ENCODE measurements around the gene GPR26.
"Not testable (repeated sequence)": the region's sequence is repeated elsewhere in the genome, so short reads cannot be mapped to it uniquely, and the experiment has no call there.

Gene GPR26

DNA sequence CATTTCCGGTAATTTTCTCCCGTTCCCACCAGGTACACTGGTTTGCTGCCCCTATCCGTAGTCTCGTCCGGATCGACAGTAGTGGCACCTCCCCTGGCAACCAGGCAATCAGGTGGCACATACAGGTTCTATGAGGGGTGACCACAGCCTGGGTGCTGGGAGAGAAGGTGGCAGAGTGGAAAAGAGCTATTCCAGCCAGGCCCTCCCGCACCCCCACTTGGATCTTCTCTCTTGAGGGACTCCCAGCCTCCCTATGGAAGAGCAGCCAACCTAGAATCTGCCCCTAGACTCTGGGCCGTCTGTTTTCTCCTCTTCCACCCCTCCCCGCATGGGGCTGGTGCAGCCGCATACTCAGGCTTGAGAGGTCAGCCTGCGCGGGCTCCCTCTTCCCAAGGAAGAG is 58.6 kb downstream of the GPR26 start:
- TF ChIP-seq, protein P1, sequence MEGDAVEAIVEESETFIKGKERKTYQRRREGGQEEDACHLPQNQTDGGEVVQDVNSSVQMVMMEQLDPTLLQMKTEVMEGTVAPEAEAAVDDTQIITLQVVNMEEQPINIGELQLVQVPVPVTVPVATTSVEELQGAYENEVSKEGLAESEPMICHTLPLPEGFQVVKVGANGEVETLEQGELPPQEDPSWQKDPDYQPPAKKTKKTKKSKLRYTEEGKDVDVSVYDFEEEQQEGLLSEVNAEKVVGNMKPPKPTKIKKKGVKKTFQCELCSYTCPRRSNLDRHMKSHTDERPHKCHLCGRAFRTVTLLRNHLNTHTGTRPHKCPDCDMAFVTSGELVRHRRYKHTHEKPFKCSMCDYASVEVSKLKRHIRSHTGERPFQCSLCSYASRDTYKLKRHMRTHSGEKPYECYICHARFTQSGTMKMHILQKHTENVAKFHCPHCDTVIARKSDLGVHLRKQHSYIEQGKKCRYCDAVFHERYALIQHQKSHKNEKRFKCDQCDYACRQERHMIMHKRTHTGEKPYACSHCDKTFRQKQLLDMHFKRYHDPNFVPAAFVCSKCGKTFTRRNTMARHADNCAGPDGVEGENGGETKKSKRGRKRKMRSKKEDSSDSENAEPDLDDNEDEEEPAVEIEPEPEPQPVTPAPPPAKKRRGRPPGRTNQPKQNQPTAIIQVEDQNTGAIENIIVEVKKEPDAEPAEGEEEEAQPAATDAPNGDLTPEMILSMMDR (IDR thresholded peaks at IDR 0.05; ENCODE audit: control insufficient read depth, insufficient read depth, low read depth, low read length, missing control alignments): no peak
- no peak for DNase-seq (ENCODE audit: low read depth)

DNA sequence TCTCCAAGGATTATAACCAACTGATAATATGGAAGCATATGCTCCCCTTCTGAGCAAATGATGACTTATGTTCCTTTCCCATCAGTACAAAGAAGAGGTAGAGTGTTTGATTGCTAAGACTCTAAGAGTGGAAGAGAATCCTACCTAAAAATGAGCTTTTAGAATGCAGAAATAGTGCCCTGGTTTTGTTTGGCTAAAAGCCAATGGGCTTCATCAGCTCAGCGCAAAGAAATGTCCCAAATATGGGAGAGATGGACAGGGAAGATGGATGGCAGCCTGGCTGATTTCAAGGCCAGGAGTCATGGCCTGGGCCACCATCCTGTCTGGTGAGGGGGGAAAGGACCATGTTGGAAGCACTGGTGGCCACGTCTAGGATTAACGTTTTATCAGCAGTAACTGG is 60.2 kb downstream of the GPR26 start:
- DNase-seq (ENCODE audit: low read depth): no peak
- no peak overlapping the region for H3K4me3 ChIP-seq (ENCODE audit: control insufficient read depth, low read depth, low read length)
- TF ChIP-seq, protein P1 (IDR thresholded peaks at IDR 0.05; ENCODE audit: control insufficient read depth, insufficient read depth, low read depth, low read length, missing control alignments): no peak

More for the DNA sequence above, 58.6 kb downstream of the GPR26 start:
- H3K4me3 ChIP-seq (ENCODE audit: control insufficient read depth, low read depth, low read length): no peak overlapping the region

DNA sequence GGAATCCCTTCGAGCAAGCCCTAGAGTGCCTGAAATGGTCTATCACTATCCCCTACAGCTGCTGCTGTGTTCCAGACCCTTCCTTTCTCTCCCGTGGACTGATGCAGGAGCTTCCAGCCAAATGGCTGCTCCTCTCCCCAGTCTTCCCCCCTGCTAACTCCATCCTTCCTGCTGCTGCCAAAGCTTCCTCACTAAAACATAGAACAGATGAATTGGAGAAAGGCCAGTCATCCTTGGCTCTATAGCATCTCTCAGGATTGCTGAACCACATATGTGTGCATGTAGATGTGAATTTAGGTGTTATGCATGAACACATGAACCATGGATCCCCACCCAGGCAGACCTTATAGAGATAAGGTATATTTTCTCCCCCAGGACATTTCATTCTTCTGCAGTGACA is 60.7 kb downstream of the GPR26 start:
- H3K4me3 ChIP-seq (ENCODE audit: control insufficient read depth, low read depth, low read length): no peak overlapping the region
- TF ChIP-seq, protein P1 (IDR thresholded peaks at IDR 0.05; ENCODE audit: control insufficient read depth, insufficient read depth, low read depth, low read length, missing control alignments): no peak
- DNase-seq (ENCODE audit: low read depth): no peak

DNA sequence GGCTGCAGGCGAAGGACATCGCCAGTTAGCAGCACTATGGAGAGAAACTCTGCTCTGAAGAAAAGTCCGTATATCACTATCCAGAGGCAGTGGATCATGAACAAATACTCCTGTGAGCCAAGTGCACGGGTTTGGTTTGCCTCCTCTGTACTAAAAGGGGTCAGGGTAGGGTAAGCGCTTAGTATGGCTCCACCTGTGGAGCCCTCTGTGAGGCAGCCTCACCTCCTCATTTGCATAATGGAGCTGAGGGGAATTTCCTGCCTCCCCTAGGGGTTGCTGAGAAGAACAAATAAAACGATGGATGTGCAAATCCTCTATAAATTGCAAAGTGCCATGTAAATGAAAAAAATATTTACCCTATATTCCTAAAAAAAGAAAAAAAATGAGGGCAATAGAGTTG is 63.4 kb downstream of the GPR26 start:
- H3K4me3 ChIP-seq (ENCODE audit: control insufficient read depth, low read depth, low read length): no peak overlapping the region
- TF ChIP-seq, protein P1 (IDR thresholded peaks at IDR 0.05; ENCODE audit: control insufficient read depth, insufficient read depth, low read depth, low read length, missing control alignments): no peak
- no peak for DNase-seq (ENCODE audit: low read depth)

DNA sequence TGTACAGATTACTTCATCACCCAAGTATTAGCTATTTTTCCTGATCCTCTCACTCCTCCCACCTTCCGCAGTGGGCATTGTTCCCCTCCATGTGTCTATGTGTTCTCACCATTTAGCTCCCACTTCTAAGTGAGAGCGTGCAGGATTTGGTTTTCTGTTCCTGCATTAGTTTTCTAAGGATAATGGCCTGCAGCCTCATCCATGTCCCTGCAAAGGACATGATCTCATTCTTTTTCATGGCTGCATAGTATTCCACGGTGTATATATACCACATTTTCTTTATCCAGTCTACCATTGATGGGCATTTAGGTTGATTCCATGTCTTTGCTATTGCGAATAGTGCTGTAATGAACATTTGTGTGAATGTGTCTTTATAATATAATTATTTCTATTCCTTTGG is 70.8 kb downstream of the GPR26 start:
- not testable (repeated sequence) for DNase-seq (ENCODE audit: low read depth)

DNA sequence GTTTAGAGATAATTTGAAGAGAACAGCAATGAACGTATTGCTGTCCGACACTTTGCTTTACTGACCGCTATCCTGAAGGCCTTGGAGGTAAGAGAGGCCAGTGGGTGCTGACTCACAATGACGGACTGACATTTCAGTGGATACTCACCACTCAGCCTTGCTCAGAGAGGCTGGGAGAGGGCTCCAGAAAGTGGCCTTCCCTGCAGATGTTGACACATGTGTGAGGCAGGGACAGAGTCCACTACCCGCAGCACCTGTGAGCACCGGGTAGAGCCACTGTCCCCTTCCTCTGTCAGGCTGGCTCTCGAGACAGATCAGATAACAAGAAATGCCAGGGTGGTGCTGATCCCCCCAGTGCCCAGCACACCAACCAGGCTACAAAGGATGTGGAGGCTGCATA is 75.0 kb downstream of the GPR26 start:
- TF ChIP-seq, protein P1 (IDR thresholded peaks at IDR 0.05; ENCODE audit: control insufficient read depth, insufficient read depth, low read depth, low read length, missing control alignments): no peak
- no peak for DNase-seq (ENCODE audit: low read depth)
- no peak overlapping the region for H3K4me3 ChIP-seq (ENCODE audit: control insufficient read depth, low read depth, low read length)

More for the DNA sequence above, 70.8 kb downstream of the GPR26 start:
- H3K4me3 ChIP-seq (ENCODE audit: control insufficient read depth, low read depth, low read length): not testable (repeated sequence)

DNA sequence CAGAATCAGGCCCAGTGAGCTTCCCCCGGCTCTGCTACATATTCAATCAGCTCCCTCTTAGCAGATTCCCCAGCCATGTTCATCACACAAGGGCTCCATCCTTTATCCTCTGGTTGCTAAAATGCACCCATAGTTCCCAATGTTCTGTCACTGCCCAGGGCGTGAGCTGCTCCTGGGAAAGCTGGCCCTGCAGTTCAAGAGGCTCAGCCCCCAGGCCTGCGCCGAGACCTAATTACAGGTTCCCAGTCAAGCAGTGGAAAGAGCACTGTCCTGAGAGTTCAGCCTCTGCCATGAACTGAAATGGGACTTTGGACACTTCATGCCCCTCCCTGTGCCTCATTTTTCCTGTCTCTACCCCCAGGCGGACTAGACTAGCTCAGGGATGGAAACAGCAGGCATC is 75.6 kb downstream of the GPR26 start:
- H3K4me3 ChIP-seq (ENCODE audit: control insufficient read depth, low read depth, low read length): no peak overlapping the region
- no peak for DNase-seq (ENCODE audit: low read depth)
- TF ChIP-seq, protein P1 (IDR thresholded peaks at IDR 0.05; ENCODE audit: control insufficient read depth, insufficient read depth, low read depth, low read length, missing control alignments): no peak
